HepG2 (cell line): Measurements from ENCODE around the gene EPHA10. TPM values are rescaled to one million over a fixed set of nuclear protein-coding genes. Genes with fewer than 3 reads are reported as not detected.

Experiments used
- ARID2 ChIP-seq: sonication (generic); formaldehyde crosslinking; IDR thresholded peaks from 2 replicates; pipeline ENCODE4 v1.8.1; 2022; ENCODE audit warnings: mild to moderate bottlenecking, missing genetic modification reagents, borderline replicate concordance
- ATF6 ChIP-seq: sonication (generic); formaldehyde crosslinking; conservative IDR thresholded peaks from 2 replicates; pipeline ENCODE4 v1.4.0; 2020; ENCODE audit warnings: missing genetic modification reagents
- CBX5 ChIP-seq: sonication (generic); formaldehyde crosslinking; IDR thresholded peaks from 2 replicates; pipeline ENCODE4 v1.4.0; 2020; ENCODE audit warnings: missing genetic modification reagents, borderline replicate concordance
- CREB1 ChIP-seq, 2 experiments: fragments of 450-650 bp in 1 of 2; IDR thresholded peaks; 2 replicates each; pipeline ENCODE4 v1.6.1; 2016 to 2017; ENCODE audit warnings: control low read depth in 1 of 2, mild to moderate bottlenecking in 1 of 2, missing compliant biosample characterization in 1 of 2, missing genetic modification characterization in 1 of 2
- GATAD1 ChIP-seq: IDR thresholded peaks from 2 replicates; pipeline ENCODE4 v1.6.1; 2016; ENCODE audit warnings: missing genetic modification reagents, missing compliant biosample characterization
- GFI1 ChIP-seq: sonication (generic); formaldehyde crosslinking; IDR thresholded peaks from 2 replicates; pipeline ENCODE4 v1.5.0; 2020; ENCODE audit warnings: missing genetic modification reagents, mild to moderate bottlenecking, borderline replicate concordance
- HMGXB4 ChIP-seq, 2 experiments: sonication (generic) in 1 of 2; formaldehyde crosslinking in 1 of 2; IDR thresholded peaks; 2 replicates each; pipeline versions ENCODE4 v1.4.0 to v1.6.1; 2018 to 2020; ENCODE audit warnings: missing genetic modification reagents in 2 of 2, borderline replicate concordance in 1 of 2, low read depth in 1 of 2, mild to moderate bottlenecking in 1 of 2, missing biosample characterization in 1 of 2
- HNRNPLL ChIP-seq: fragments of 200-400 bp; formaldehyde crosslinking; IDR thresholded peaks from 2 replicates; pipeline ENCODE4 v1.6.1; 2017; ENCODE audit warnings: mild to moderate bottlenecking, low read depth, low read length; ENCODE audit not compliant: poor library complexity, severe bottlenecking
- IRF2 ChIP-seq: IDR thresholded peaks from 2 replicates; pipeline ENCODE4 v1.6.1; 2018; ENCODE audit warnings: missing genetic modification reagents, missing compliant biosample characterization
- MIER2 ChIP-seq: IDR thresholded peaks from 2 replicates; pipeline ENCODE4 v1.6.1; 2016; ENCODE audit warnings: missing biosample characterization, missing genetic modification reagents
- MYC ChIP-seq: sonication (generic); formaldehyde crosslinking; IDR thresholded peaks from 2 replicates; pipeline ENCODE4 v1.9.0; 2021; ENCODE audit warnings: missing genetic modification reagents, borderline replicate concordance
- NR2F2 ChIP-seq: IDR thresholded peaks from 2 replicates; pipeline ENCODE4 v1.6.1; 2012; ENCODE audit warnings: low read depth, inconsistent platforms, borderline replicate concordance
- POGK ChIP-seq: sonication (generic); formaldehyde crosslinking; conservative IDR thresholded peaks from 2 replicates; pipeline ENCODE4 v1.8.0; 2022; ENCODE audit warnings: mild to moderate bottlenecking, moderate library complexity, missing genetic modification reagents
- SOX5 ChIP-seq: IDR thresholded peaks from 2 replicates; pipeline ENCODE4 v1.6.1; 2016; ENCODE audit warnings: borderline replicate concordance
- ZNF20 ChIP-seq: sonication (generic); formaldehyde crosslinking; IDR thresholded peaks from 2 replicates; pipeline ENCODE4 v1.4.0; 2020; ENCODE audit warnings: mild to moderate bottlenecking, moderate library complexity, missing genetic modification reagents
- ZNF24 ChIP-seq: fragments of 450-650 bp; IDR thresholded peaks from 2 replicates; pipeline ENCODE4 v1.6.1; 2017; ENCODE audit warnings: antibody characterized with exemption, mild to moderate bottlenecking
- ZNF33B ChIP-seq: sonication (generic); formaldehyde crosslinking; IDR thresholded peaks from 2 replicates; pipeline ENCODE4 v1.5.1; 2020; ENCODE audit warnings: mild to moderate bottlenecking, missing genetic modification reagents
- ZNF616 ChIP-seq: sonication (generic); formaldehyde crosslinking; IDR thresholded peaks from 2 replicates; pipeline ENCODE4 v1.5.0; 2020; ENCODE audit warnings: low read depth, mild to moderate bottlenecking, missing genetic modification reagents
- ZNF687 ChIP-seq: sonication (generic); formaldehyde crosslinking; IDR thresholded peaks from 2 replicates; pipeline ENCODE4 v1.5.1; 2020; ENCODE audit warnings: mild to moderate bottlenecking, missing genetic modification reagents, moderate library complexity
- ZNF7 ChIP-seq: IDR thresholded peaks from 2 replicates; pipeline ENCODE4 v1.6.1; 2016; ENCODE audit warnings: missing biosample characterization, missing genetic modification reagents
- ZNF773 ChIP-seq: sonication (generic); formaldehyde crosslinking; IDR thresholded peaks from 2 replicates; pipeline ENCODE4 v1.4.0; 2020; ENCODE audit warnings: missing genetic modification reagents, borderline replicate concordance
- polyA plus RNA-seq, 8 experiments: library from polyadenylated mRNA; depleted of rRNA in 3 of 8; stranded (reverse) in 7 of 8; unstranded in 1 of 8; fragments of >200 nt; fragmentation: Illumina TruSeq in 4 of 8; extraction: Trizol in 4 of 8; gene quantifications; 2 replicates each; pipeline versions ENCODE4 v1.2.1 to v1.2.3, GENCODE V29; 2011 to 2016; ENCODE audit warnings: low read depth in 4 of 8, missing spikeins in 1 of 8, mixed read lengths in 1 of 8; ENCODE audit not compliant: insufficient read depth in 1 of 8
- total RNA-seq, 5 experiments: library from RNA; depleted of rRNA; stranded (reverse); fragments of >200 nt; fragmentation: Illumina TruSeq; extraction: Trizol; gene quantifications; 2 replicates each; pipeline ENCODE4 v1.2.3, GENCODE V29; 2016; ENCODE audit warnings: low read depth in 1 of 5

EPHA10 gene
- total and polyA plus RNA-seq, 2 of the 13 experiments (the other 11 are each of a cell fraction or from before 2014, with no cell fraction given) = 0.11 to 0.58 TPM

GRCh38 chr1:37764414-37764825, 500 bp downstream of the EPHA10 start (continued):
- TF ChIP-seq POGK (CRISPR knock-in tag) (peak; percentile 95), IRF2 (CRISPR knock-in tag) (peak; percentile 96), CREB1 (IDR thresholded peaks at IDR 0.05) (no peak), CREB1 (CRISPR knock-in tag; IDR thresholded peaks at IDR 0.05) (no peak), GATAD1 (peak; percentile 81), GFI1 (CRISPR knock-in tag) (peak; percentile 71; the same call in 1 of the 2 replicates), ZNF7 (CRISPR knock-in tag) (peak; percentile 93), ZNF616 (CRISPR knock-in tag) (peak; percentile 99), MIER2 (CRISPR knock-in tag) (peak; percentile 99), ZNF687 (CRISPR knock-in tag) (peak; percentile 74), MYC (peak; percentile 90), ZNF24 (no peak), HNRNPLL (no peak), ZNF773 (CRISPR knock-in tag) (peak; percentile 100), CBX5 (CRISPR knock-in tag) (peak; percentile 95), ATF6 (CRISPR knock-in tag) (peak; percentile 99), NR2F2 (no peak), ARID2 (no peak), SOX5 (peak; percentile 69), ZNF20 (CRISPR knock-in tag) (peak; percentile 96), HMGXB4 (CRISPR knock-in tag; IDR thresholded peaks at IDR 0.05; ENCODE audit: borderline replicate concordance in 1 of 2, low read depth in 1 of 2) (peak in 1 of 2 experiments; percentile 80; a peak in 2 of 4 replicates), ZNF33B (peak; percentile 85; the same call in 1 of the 2 replicates)
